Muscle of leg (tissue), 16 donors: ENCODE results near the gene COQ10A. TPM values are rescaled to one million over a fixed set of nuclear protein-coding genes. Genes with fewer than 3 reads are reported as not detected.

Source experiments
- DNase-seq: peaks from one replicate; pipeline ENCODE4 v3.0.0; 2013
- H3K27ac ChIP-seq: one replicate; pipeline ENCODE4 v1.5.1; 2013; ENCODE audit warnings: mild to moderate bottlenecking, low read length, control low read depth
- H3K27me3 ChIP-seq: one replicate; pipeline ENCODE4 v1.6.1; 2013; ENCODE audit warnings: low read length; ENCODE audit not compliant: control insufficient read depth, insufficient read depth
- H3K36me3 ChIP-seq: one replicate; pipeline ENCODE4 v1.6.1; 2013; ENCODE audit warnings: low read length; ENCODE audit not compliant: control insufficient read depth, insufficient read depth
- H3K4me1 ChIP-seq: one replicate; pipeline ENCODE4 v1.6.1; 2013; ENCODE audit warnings: low read length; ENCODE audit not compliant: control insufficient read depth, insufficient read depth
- H3K4me3 ChIP-seq: one replicate; pipeline ENCODE4 v1.5.1; 2013; ENCODE audit warnings: low read length, control low read depth
- H3K9me3 ChIP-seq: replicated peaks from 2 replicates; pipeline ENCODE4 v1.6.1; 2013; ENCODE audit warnings: low read depth, low read length; ENCODE audit not compliant: control insufficient read depth
- WGBS: methylation state at CpG from one replicate; pipeline ENCODE4 v1.1.5; 2013; ENCODE audit warnings: missing lambda C conversion rate; ENCODE audit not compliant: insufficient coverage; 5-methylcytosine and 5-hydroxymethylcytosine counted together
- long read RNA-seq, 11 donors: transcript quantifications; one replicate each; lab custom pipeline, GENCODE V29; 2026
- polyA plus RNA-seq, 8 donors: library from polyadenylated mRNA; unstranded; fragments of 120-200 nt; gene quantifications; one replicate each; pipeline versions ENCODE4 v1.2.1 to v1.2.3, GENCODE V29; 2013; ENCODE audit warnings: inconsistent platforms in 1 of 8, low replicate concordance in 1 of 8; ENCODE audit not compliant: insufficient read length in 8 of 8, insufficient read depth in 1 of 8
- total RNA-seq: library from RNA; stranded (reverse); fragments of 120-200 nt; gene quantifications from one replicate; pipeline ENCODE4 v1.2.4, GENCODE V29; 2013

The COQ10A gene
- total RNA-seq (18.9 TPM), polyA plus RNA-seq (10 to 100 TPM; 13.4 to 34.4 (median 19.0) TPM)
- long read RNA-seq, donor 1, partial matches to known transcripts = 0 of 8 reads
- long read RNA-seq, donor 1, other reads (novel, unspliced or antisense) = 0 of 8 reads
- long read RNA-seq, donor 2 = 0 reads
- long read RNA-seq, donor 3, transcript COQ10A-202 (5 exons, 1,410 nt) = major isoform, 5 of 8 reads
- long read RNA-seq, donor 3, partial matches to known transcripts = 0 of 8 reads
- long read RNA-seq, donor 3, other reads (novel, unspliced or antisense) = 0 of 8 reads
- long read RNA-seq, donor 4, partial matches to known transcripts = 0 of 5 reads
- long read RNA-seq, donor 4, other reads (novel, unspliced or antisense) = 0 of 5 reads
- long read RNA-seq, donor 5, transcript COQ10A-201 (5 exons, 1,652 nt) = major isoform, 5 of 11 reads
- long read RNA-seq, donor 5, transcript COQ10A-202 (5 exons, 1,410 nt) = major isoform, 5 of 11 reads
- long read RNA-seq, donor 5, partial matches to known transcripts = 0 of 11 reads
- long read RNA-seq, donor 5, other reads (novel, unspliced or antisense) = 0 of 11 reads
- long read RNA-seq, donor 6, transcript COQ10A-202 (5 exons, 1,410 nt) = major isoform, 5 of 12 reads
- long read RNA-seq, donor 6, partial matches to known transcripts = 0 of 12 reads
- long read RNA-seq, donor 6, other reads (novel, unspliced or antisense) = 0 of 12 reads
- long read RNA-seq, donor 7, partial matches to known transcripts = 0 of 8 reads
- long read RNA-seq, donor 7, other reads (novel, unspliced or antisense) = 0 of 8 reads
- long read RNA-seq, donor 8, partial matches to known transcripts = 0 of 7 reads
- long read RNA-seq, donor 8, other reads (novel, unspliced or antisense) = 0 of 7 reads
- long read RNA-seq, donor 9, partial matches to known transcripts = 0 of 6 reads
- long read RNA-seq, donor 9, other reads (novel, unspliced or antisense) = 0 of 6 reads
- long read RNA-seq, donor 10, transcript COQ10A-202 (5 exons, 1,410 nt) = major isoform, 6 of 92 reads
- long read RNA-seq, donor 10, partial matches to known transcripts = 22 of 92 reads
- long read RNA-seq, donor 10, other reads (novel, unspliced or antisense) = 58 of 92 reads
- long read RNA-seq, donor 11, partial matches to known transcripts = 0 of 6 reads
- long read RNA-seq, donor 11, other reads (novel, unspliced or antisense) = 0 of 6 reads

- WGBS = under 1% methylated on average over 67 of the region's 68 CpGs
- H3K9me3 ChIP-seq = no peaks in the 10 kb centered on the region
- peak within 1 kb of the TSS; percentile 74 for H3K4me3 ChIP-seq
- H3K36me3 ChIP-seq = peaks cover 26% of the 10 kb centered on the region
- H3K27me3 ChIP-seq = no peaks in the 10 kb centered on the region
- peak within 1 kb of the TSS; percentile 98 for H3K27ac ChIP-seq
- H3K4me1 ChIP-seq = peaks cover 17% of the 10 kb centered on the region
- peak; percentile 95 for DNase-seq
Observed at GRCh38 chr12:56266693-56267442, at the start of gene COQ10A. Gene COQ10A (plus strand): TSS chr12:56266942. CDS start chr12:56267119, 177 bp downstream.

- 73% methylated on average over 2 of the region's 9 CpGs for WGBS
- peaks cover 20% of the 10 kb centered on the region for H3K36me3 ChIP-seq
- H3K4me3 ChIP-seq = no peak overlapping the region
- H3K4me1 ChIP-seq = peaks cover 33% of the 10 kb centered on the region
- H3K27me3 ChIP-seq = no peaks in the 10 kb centered on the region
- DNase-seq = no peak
- H3K27ac ChIP-seq = no peak overlapping the region
- H3K9me3 ChIP-seq = no peaks in the 10 kb centered on the region
Observed at GRCh38 chr12:56219840-56220239, 46.9 kb upstream of the COQ10A start.

GRCh38 chr12:56220611-56221231 is 46.0 kb upstream of the COQ10A start:
- H3K27ac ChIP-seq = peak overlapping the region; percentile 99
- peaks cover 16% of the 10 kb centered on the region for H3K36me3 ChIP-seq
- no peaks in the 10 kb centered on the region for H3K27me3 ChIP-seq
- H3K9me3 ChIP-seq = no peaks in the 10 kb centered on the region
- DNase-seq = peak; percentile 44
- H3K4me1 ChIP-seq = peaks cover 38% of the 10 kb centered on the region
- peak overlapping the region; percentile 97 for H3K4me3 ChIP-seq
- WGBS = 27% methylated on average over 3 of the region's 10 CpGs

- peak overlapping the region; percentile 99 for H3K27ac ChIP-seq
- H3K27me3 ChIP-seq = no peaks in the 10 kb centered on the region
- H3K4me1 ChIP-seq = peaks cover 38% of the 10 kb centered on the region
- peak; percentile 85 for DNase-seq
- no peaks in the 10 kb centered on the region for H3K9me3 ChIP-seq
- H3K36me3 ChIP-seq = peaks cover 14% of the 10 kb centered on the region
- H3K4me3 ChIP-seq = peak overlapping the region; percentile 97
- 0% methylated on average over 13 of the region's 21 CpGs for WGBS
Observed at GRCh38 chr12:56221232-56221756, 45.4 kb upstream of the COQ10A start.

- H3K27ac ChIP-seq = peak within 1 kb of the TSS; percentile 99
- WGBS = 0% methylated on average over 17 of the region's 42 CpGs
Observed at GRCh38 chr12:56221757-56222530, 44.8 kb upstream of the COQ10A start, which contains the start of gene RNF41. Gene RNF41 (minus strand): TSS chr12:56221922. CDS start chr12:56214047, 7,875 bp downstream.

GRCh38 chr12:56222531-56222895 is 44.2 kb upstream of the COQ10A start:
- H3K9me3 ChIP-seq = no peaks in the 10 kb centered on the region
- H3K27ac ChIP-seq = peak overlapping the region; percentile 99
- peaks cover 11% of the 10 kb centered on the region for H3K36me3 ChIP-seq
- peak overlapping the region; percentile 97 for H3K4me3 ChIP-seq
- peaks cover 38% of the 10 kb centered on the region for H3K4me1 ChIP-seq
- H3K27me3 ChIP-seq = no peaks in the 10 kb centered on the region
- WGBS = no CpG with 5 or more reads among the region's 4 CpGs
- DNase-seq = no peak

More at GRCh38 chr12:56221757-56222530, 44.8 kb upstream of the COQ10A start, which contains the start of gene RNF41:
- H3K4me3 ChIP-seq = peak within 1 kb of the TSS; percentile 97
- H3K9me3 ChIP-seq = no peaks in the 10 kb centered on the region
- peaks cover 9% of the 10 kb centered on the region for H3K36me3 ChIP-seq
- DNase-seq = peak; percentile 99
- H3K4me1 ChIP-seq = peaks cover 38% of the 10 kb centered on the region
- H3K27me3 ChIP-seq = no peaks in the 10 kb centered on the region

GRCh38 chr12:56223571-56224101 is 43.1 kb upstream of the COQ10A start:
- Histone ChIP-seq H3K4me1 (peaks cover 38% of the 10 kb centered on the region), H3K27ac (peak overlapping the region; percentile 90), H3K4me3 (peak overlapping the region; percentile 9), H3K36me3 (peaks cover 8% of the 10 kb centered on the region), H3K27me3 (no peaks in the 10 kb centered on the region), H3K9me3 (no peaks in the 10 kb centered on the region)
- DNase-seq = no peak
- 0% methylated on average over 2 of the region's 15 CpGs for WGBS

GRCh38 chr12:56224102-56224701 is 42.5 kb upstream of the COQ10A start, which contains the start of gene NABP2:
Gene NABP2 (plus strand): TSS chr12:56224342. CDS start chr12:56224857, 515 bp downstream.
- DNase-seq = peak; percentile 100
- Histone ChIP-seq H3K36me3 (peaks cover 10% of the 10 kb centered on the region), H3K9me3 (no peaks in the 10 kb centered on the region), H3K27me3 (no peaks in the 10 kb centered on the region), H3K4me1 (peaks cover 38% of the 10 kb centered on the region), H3K4me3 (peak within 1 kb of the TSS; percentile 71), H3K27ac (peak within 1 kb of the TSS; percentile 90)
- 1% methylated on average over 25 of the region's 41 CpGs for WGBS
